CD4-positive, alpha-beta T cell treated with Interleukin-6 at 100 ng/mL for 8 hours (primary cell): ENCODE data around the gene RAMP1.
"Not testable (repeated sequence)": the region's sequence is repeated elsewhere in the genome, so short reads cannot be mapped to it uniquely, and the experiment has no call there.

ENCODE experiments used
- DNase-seq: peaks from one replicate; pipeline ENCODE4 v3.0.0-alpha.2; 2020; ENCODE audit warnings: mixed read lengths, low spot score

RAMP1 gene

DNA sequence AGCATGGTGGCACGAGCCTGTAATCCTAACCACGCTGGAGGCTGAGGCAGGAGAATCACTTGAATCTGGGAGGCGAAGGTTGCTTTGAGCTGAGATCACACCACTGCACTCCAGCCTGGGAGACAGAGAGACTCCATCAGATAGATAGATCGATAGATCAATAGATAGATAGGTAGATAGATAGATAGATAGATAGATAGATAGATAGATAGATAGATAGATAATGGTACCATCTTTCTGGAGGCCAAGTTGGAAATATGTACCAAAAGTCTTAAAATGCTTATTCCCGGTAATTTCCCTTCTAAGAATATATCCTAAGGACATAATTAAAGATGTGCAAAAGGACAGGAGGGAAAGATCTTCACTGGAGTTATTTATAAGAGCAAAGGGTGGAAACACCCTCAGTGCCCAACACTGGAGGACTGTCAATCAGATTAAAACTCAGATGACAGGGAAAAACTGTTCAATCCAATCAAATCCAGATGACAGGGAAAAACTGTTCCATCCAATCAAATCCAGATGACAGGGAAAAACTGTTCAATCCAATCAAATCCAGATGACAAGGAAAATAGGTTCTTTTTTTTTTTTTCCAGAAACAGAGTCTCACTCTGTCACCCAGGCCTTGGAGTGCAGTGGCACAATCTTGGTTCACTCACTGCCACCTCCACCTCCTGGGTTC, 58.4 kb downstream of the RAMP1 start:
- no peak for DNase-seq

GRCh38 chr2:237919593-237919992, 60.2 kb downstream of the RAMP1 start:
- DNase-seq: no peak

GRCh38 chr2:237920673-237921072, 61.2 kb downstream of the RAMP1 start:
- no peak for DNase-seq

GRCh38 chr2:237921967-237922492, 62.6 kb downstream of the RAMP1 start:
- no peak for DNase-seq

GRCh38 chr2:237922641-237923361, 63.4 kb downstream of the RAMP1 start:
- DNase-seq: no peak

DNA sequence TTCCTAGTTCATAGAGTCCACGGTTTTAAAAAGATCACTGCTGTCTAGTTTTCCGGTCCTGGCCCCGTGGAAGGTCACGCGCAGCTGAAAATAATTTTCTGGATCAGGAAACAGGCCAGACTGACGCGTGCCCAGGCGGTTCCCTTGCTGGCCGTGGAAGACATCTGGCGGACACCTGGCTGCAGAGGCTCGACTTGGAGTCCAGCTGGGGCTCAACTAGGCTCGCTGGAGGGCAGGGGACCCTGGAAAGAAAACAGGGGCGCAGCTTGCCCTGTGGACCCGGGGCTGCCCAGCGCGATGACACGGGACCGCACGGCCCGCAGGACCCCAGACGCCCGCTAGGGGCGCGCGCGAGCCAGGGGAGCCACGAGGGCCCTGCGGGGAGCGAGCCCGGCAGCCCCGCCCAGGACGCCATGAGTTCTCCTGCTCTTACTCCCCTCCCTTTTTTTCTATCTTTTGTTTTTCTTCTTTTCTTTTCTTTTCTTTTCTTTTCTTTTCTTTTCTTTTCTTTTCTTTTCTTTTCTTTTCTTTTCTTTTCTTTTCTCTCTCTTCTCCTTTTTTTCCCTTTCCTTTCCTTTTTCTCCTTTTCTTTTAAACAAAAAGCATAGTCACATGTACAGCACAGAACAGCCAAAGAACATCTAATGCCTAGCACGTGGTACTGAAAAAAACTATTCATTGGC, 64.2 kb downstream of the RAMP1 start:
- DNase-seq: peak; percentile 72

- DNase-seq: no peak
Measured at GRCh38 chr2:237924164-237924534, 64.7 kb downstream of the RAMP1 start.

DNA sequence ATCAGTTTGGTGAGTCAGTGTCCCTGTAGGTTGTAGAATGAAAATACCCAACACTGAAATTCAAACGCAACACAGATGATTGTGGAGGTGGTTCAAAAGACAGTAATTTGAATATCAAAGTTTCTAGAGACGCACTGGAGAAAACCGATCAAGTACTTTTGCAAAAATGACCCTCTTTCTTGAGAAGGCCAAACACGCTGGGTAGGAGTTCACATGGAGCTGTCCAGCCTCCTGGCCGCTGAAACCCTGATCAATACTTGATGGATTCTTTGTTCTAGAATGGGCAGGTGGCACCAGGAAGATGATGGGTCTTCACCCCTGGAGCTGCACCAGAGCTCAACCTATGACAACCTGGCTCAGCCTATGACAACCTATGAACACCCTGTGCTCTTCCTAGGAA, 67.7 kb downstream of the RAMP1 start:
- no peak for DNase-seq

- no peak for DNase-seq
Measured at GRCh38 chr2:237927986-237928385, 68.6 kb downstream of the RAMP1 start.

GRCh38 chr2:237929979-237930378, 70.6 kb downstream of the RAMP1 start:
- DNase-seq: no peak

- no peak for DNase-seq
Measured at GRCh38 chr2:237931205-237931721, 71.8 kb downstream of the RAMP1 start.

GRCh38 chr2:237932731-237933131, 73.3 kb downstream of the RAMP1 start:
- no peak for DNase-seq

DNA sequence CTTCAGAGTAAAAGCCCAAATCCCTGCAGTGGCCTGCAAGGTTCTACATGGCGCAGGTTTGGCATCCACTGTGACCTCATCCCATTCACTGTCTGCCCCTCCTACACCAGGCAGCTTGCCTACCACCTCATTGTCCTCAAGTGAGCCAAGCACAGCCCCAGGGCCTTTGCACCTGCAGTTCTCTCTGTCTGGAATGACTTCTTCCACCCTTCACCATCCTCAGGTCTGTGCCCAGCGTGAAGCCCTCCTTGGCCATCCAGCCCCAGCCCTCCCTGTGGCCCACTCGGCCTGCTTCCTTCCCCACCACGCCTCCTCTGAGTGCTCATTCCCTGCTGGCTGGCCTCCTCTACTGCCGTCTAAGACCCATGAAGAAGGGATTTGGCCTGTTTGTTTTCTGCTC, 74.8 kb downstream of the RAMP1 start:
- DNase-seq: no peak

DNA sequence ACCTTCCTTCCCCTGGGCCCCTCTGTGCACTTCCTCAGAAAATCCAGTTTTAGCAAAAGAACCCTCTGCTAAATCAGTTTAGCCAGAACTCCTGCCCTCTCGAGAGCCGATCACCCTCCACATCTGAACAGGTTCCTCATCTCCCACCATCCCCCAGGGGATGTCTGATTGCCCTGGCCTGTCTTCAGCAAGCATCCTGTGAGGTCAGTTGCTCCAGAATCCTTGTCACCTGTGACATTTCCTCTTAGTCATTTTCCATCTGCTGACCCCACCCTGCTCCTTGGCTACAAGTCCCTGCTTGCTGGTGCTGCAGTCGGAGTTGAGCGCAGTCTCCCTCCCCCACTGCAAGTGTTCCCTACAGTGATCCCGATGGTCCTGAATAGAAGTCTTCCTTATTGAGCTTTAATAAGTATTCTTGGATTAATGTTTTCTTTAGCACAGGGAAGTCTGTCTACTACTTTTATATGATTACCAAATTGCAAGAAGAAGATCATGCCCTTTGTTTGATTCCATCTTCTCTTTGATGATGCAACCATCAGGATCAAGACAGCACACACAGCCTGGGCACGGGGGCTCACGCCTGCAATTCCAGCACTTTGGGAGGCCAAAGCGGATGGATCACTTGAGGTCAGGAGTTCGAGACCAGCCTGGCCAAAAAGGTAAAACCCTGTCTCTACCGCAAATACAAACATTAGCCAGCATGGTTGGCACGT, 76.5 kb downstream of the RAMP1 start:
- no peak for DNase-seq

GRCh38 chr2:237939251-237939650, 79.8 kb downstream of the RAMP1 start:
- no peak for DNase-seq

DNA sequence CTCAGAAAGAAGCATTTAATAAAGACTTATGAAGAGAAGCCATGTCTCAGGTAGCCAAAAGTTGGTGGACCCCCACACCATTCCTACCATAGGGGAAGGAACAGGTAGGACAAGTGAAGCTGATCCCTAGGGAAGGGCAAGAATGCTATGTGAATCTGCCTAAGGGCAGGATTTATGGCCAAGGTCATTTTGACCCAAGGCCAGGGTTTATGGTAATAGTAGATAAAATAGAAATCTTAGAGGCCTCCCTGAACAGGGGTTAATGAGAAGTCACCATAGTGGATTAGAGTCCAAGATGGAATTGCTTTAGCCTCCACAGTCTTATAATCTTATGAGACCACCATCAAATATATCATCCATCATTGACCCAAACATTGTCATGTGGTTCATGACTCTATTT, 81.4 kb downstream of the RAMP1 start:
- DNase-seq: no peak

DNA sequence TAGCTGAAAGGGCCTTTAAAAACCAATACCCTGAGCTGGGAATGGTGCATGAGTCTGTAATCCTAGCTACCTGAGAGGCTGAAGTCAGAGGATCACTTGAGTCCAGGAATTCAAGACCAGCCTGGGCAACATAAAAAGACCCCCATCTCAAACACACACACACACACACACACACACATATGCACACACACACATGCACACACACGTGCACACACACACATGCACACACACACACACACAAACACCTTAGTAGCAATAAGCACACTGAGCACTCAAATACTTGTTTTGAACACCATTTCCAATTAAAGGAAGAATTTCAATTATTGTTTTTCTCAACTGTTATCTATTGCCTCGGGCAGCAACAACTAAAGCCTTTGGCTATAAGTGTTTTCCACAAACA, 81.8 kb downstream of the RAMP1 start:
- DNase-seq: no peak

DNA sequence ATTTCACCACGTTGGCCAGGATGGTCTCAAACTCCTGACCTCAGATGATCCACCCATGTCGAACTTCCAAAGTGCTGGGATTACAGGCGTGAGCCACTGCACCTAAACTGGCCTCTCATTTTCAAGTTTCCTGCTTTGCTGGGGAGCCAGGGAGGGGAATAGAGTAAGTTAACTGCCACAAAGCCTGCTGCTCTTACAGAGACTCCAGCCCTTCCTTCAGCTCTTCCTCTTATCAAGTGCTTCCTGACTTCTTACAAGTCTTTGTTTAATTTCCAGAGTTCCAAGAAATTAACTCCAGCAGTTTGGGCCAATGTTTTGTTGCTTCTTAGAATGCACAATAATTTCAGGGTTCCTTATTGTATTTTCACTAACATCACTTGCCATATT, 83.1 kb downstream of the RAMP1 start:
- DNase-seq: no peak

DNA sequence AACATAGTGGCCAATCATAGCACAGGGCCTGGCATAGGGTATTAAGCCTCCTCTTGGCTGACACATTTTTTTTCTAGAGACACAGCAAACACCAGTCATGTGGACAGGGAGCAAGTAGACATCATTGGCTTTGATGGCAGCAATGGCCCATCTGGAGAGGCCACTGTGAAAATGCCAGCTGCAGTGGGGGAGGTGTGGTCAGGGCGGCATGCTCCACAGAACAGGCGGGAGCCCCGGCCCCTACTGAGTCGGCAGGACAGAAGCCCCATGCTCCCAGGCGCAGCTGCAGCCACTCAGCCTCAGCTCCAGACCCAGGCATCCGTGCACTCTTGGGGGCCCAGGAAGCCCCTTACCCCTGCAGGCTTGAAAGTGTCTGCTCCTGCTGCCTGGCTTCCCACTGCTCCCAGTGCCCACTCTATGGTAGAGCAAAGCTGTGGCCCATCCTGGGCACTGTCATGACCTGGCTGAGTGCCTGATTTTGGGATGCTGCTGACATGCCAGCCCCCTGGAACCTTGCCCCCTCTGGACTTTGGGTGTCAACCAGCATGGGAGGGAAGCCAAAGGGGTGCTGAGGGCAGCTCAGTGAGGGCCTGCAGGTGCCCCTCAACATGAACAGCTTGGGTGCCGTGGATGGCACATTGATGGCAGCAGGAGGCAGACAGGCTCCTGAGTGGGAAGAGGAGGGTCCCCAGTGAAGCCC, 84.1 kb downstream of the RAMP1 start:
- DNase-seq: no peak

- DNase-seq: no peak
Measured at GRCh38 chr2:237944302-237944701, 84.9 kb downstream of the RAMP1 start.

GRCh38 chr2:237946423-237946822, 87.0 kb downstream of the RAMP1 start:
- no peak for DNase-seq

- DNase-seq: not testable (repeated sequence)
Measured at GRCh38 chr2:237951354-237951753, 91.9 kb downstream of the RAMP1 start.
